Gastrocnemius medialis (tissue), 4 donors: ENCODE measurements around the gene CPLX3. TPM values are rescaled to one million over a fixed set of nuclear protein-coding genes. Genes with fewer than 3 reads are reported as not detected.

Experiments
- ATAC-seq, 2 donors: fragments of 150-250 bp; one replicate each; pipeline ENCODE4 v1.9.1; 2016
- DNase-seq, 2 donors: peaks; one replicate each; pipeline ENCODE4 v3.0.0-alpha.2; 2019
- H3K27ac ChIP-seq, 4 donors: fragments of 200-600 bp; sonication (generic); 1 replicate in 1 of 4; 2 replicates in 3 of 4; pipeline ENCODE4 v1.5.1; 2016 to 2018; ENCODE audit warnings: mild to moderate bottlenecking in 2 of 4, moderate library complexity in 1 of 4
- H3K27me3 ChIP-seq, 3 donors: fragments of 200-600 bp; sonication (generic) in 2 of 3; 1 replicate in 1 of 3; 2 replicates in 2 of 3; pipeline versions ENCODE4 v1.5.1 to v1.6.0; 2016 to 2019; ENCODE audit warnings: mild to moderate bottlenecking in 1 of 3, moderate library complexity in 1 of 3
- H3K36me3 ChIP-seq, 2 donors: fragments of 200-600 bp; sonication (generic) in 1 of 2; one replicate each; pipeline ENCODE4 v1.5.1; 2017 to 2018
- H3K4me1 ChIP-seq, 2 donors: fragments of 200-600 bp; sonication (generic) in 1 of 2; one replicate each; pipeline ENCODE4 v1.5.1; 2016 to 2017; ENCODE audit warnings: mild to moderate bottlenecking in 2 of 2
- H3K4me3 ChIP-seq, 4 donors: fragments of 200-600 bp; sonication (generic) in 3 of 4; 1 replicate in 1 of 4; 2 replicates in 3 of 4; pipeline ENCODE4 v1.5.1; 2016 to 2019; ENCODE audit warnings: mild to moderate bottlenecking in 2 of 4
- H3K9me3 ChIP-seq, 3 donors: fragments of 200-600 bp; sonication (generic) in 2 of 3; 1 replicate in 1 of 3; 2 replicates in 2 of 3; pipeline ENCODE4 v1.5.1; 2016 to 2019
- POLR2A ChIP-seq, 2 donors: fragments of 450-650 bp; IDR thresholded peaks; one replicate each; pipeline ENCODE4 v1.6.1; 2017; ENCODE audit warnings: antibody characterized with exemption in 2 of 2, mild to moderate bottlenecking in 2 of 2, moderate library complexity in 2 of 2
- in situ Hi-C, 4 donors: fragments of 200-750 bp; cut with MboI; loops; one replicate each; pipeline versions ENCODE4 v1.15.0 to v1.8.0; 2017; ENCODE audit warnings: low sequenced_read_pairs in 4 of 4
- intact Hi-C: fragments of 100-400 bp; cut with DNase I; formaldehyde crosslinking; loops from one replicate; pipeline ENCODE4 v1.15.1; 2023; ENCODE audit warnings: low total_unique reads
- total RNA-seq, 4 donors: library from RNA; depleted of rRNA; stranded (reverse); fragments of >200 nt; gene quantifications; one replicate each; pipeline versions ENCODE4 v1.1.0 to v1.2.3, GENCODE V29; 2016
- TF ChIP-seq, protein P1 (sequence below), 5 experiments: fragments of 450-650 bp in 3 of 5; fragments of 200-600 bp in 2 of 5; sonication (generic) in 2 of 5; IDR thresholded peaks in 4 of 5; conservative IDR thresholded peaks in 1 of 5; 1 replicate in 4 of 5; 2 replicates in 1 of 5; pipeline ENCODE4 v1.5.1; 2016 to 2019; ENCODE audit warnings: antibody characterized with exemption in 5 of 5, mild to moderate bottlenecking in 3 of 5, moderate library complexity in 3 of 5

CPLX3 gene
- total RNA-seq, 4 donors from 2014 or later = not detected

GRCh38 chr15:74815121-74815934, 11.1 kb upstream of the CPLX3 start:
- ATAC-seq = no peak
- Histone ChIP-seq H3K4me3 (no peak overlapping the region), H3K27me3 (no peaks in the 10 kb centered on the region), H3K4me1 (peaks cover 5 to 6% of the 10 kb centered on the region in 2 donors), H3K36me3 (no peaks in the 10 kb centered on the region), H3K27ac (no peak overlapping the region), H3K9me3 (no peaks in the 10 kb centered on the region)
- TF ChIP-seq POLR2A (IDR thresholded peaks at IDR 0.05) = no peak
- TF ChIP-seq, protein P1, sequence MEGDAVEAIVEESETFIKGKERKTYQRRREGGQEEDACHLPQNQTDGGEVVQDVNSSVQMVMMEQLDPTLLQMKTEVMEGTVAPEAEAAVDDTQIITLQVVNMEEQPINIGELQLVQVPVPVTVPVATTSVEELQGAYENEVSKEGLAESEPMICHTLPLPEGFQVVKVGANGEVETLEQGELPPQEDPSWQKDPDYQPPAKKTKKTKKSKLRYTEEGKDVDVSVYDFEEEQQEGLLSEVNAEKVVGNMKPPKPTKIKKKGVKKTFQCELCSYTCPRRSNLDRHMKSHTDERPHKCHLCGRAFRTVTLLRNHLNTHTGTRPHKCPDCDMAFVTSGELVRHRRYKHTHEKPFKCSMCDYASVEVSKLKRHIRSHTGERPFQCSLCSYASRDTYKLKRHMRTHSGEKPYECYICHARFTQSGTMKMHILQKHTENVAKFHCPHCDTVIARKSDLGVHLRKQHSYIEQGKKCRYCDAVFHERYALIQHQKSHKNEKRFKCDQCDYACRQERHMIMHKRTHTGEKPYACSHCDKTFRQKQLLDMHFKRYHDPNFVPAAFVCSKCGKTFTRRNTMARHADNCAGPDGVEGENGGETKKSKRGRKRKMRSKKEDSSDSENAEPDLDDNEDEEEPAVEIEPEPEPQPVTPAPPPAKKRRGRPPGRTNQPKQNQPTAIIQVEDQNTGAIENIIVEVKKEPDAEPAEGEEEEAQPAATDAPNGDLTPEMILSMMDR (IDR thresholded peaks at IDR 0.05 in 4 of 5, conservative IDR thresholded peaks at IDR 0.05 in 1 of 5) = no peak
- in situ Hi-C loops (no loop called here), intact Hi-C loops (no loop called here)
- DNase-seq = no peak

DNA sequence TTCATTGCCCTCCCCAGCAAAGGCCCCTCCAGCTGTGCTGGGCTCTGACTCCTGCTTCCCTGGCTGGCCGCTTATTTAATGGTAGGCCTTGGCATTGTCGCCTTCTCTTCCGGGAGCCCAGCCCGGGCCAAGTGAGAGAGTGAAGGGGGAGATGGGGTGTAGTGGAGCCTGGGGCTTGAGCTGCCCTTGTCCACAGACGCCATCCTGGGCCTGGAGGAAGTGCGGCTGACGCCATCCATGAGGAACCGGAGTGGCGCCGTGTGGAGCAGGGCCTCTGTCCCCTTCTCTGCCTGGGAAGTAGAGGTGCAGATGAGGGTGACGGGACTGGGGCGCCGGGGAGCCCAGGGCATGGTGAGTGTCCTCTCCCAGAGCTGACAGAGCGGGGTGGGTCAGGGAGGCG, 10.5 kb upstream of the CPLX3 start:
- ATAC-seq = no peak
- in situ Hi-C loops = no loop called here
- no peak for DNase-seq
- intact Hi-C loops = no loop called here
- Histone ChIP-seq H3K4me3 (no peak overlapping the region), H3K9me3 (no peaks in the 10 kb centered on the region), H3K36me3 (no peaks in the 10 kb centered on the region), H3K27me3 (no peaks in the 10 kb centered on the region), H3K4me1 (peaks cover 5 to 6% of the 10 kb centered on the region in 2 donors), H3K27ac (no peak overlapping the region)
- no peak for TF ChIP-seq POLR2A (IDR thresholded peaks at IDR 0.05)

GRCh38 chr15:74816624-74817369, 9.6 kb upstream of the CPLX3 start:
- Histone ChIP-seq H3K36me3 (no peaks in the 10 kb centered on the region), H3K27me3 (no peaks in the 10 kb centered on the region), H3K27ac (peak overlapping the region; percentile 59 to 82 (median 68)), H3K4me1 (peaks cover 5 to 6% of the 10 kb centered on the region in 2 donors), H3K9me3 (no peaks in the 10 kb centered on the region), H3K4me3 (no peak overlapping the region)
- in situ Hi-C loops = no loop called here
- ATAC-seq = no peak
- no peak for TF ChIP-seq POLR2A (IDR thresholded peaks at IDR 0.05)
- TF ChIP-seq, protein P1 (IDR thresholded peaks at IDR 0.05 in 4 of 5, conservative IDR thresholded peaks at IDR 0.05 in 1 of 5) = no peak
- DNase-seq = no peak
- intact Hi-C loops = loop anchor here (1.0 kb wide), 1 partner anchor 85 kb away; no protein-coding TSS in a partner anchor

GRCh38 chr15:74817370-74817737, 9.1 kb upstream of the CPLX3 start:
- Histone ChIP-seq H3K9me3 (no peaks in the 10 kb centered on the region), H3K4me1 (peaks cover 5 to 6% of the 10 kb centered on the region in 2 donors), H3K4me3 (no peak overlapping the region), H3K27me3 (no peaks in the 10 kb centered on the region), H3K36me3 (no peaks in the 10 kb centered on the region), H3K27ac (peak overlapping the region; percentile 59 to 82 (median 68))
- DNase-seq (peak; percentile 80 to 84), ATAC-seq (peak; percentile 94 to 95)
- no peak for TF ChIP-seq POLR2A (IDR thresholded peaks at IDR 0.05)
- TF ChIP-seq, protein P1 (IDR thresholded peaks at IDR 0.05 in 4 of 5, conservative IDR thresholded peaks at IDR 0.05 in 1 of 5) = peak in 4 of 5 experiments; percentile 8 to 59 (median 52)
- intact Hi-C loops (loop anchor here (1.0 kb wide), 1 partner anchor 84 kb away; no protein-coding TSS in a partner anchor), in situ Hi-C loops (no loop called here)

DNA sequence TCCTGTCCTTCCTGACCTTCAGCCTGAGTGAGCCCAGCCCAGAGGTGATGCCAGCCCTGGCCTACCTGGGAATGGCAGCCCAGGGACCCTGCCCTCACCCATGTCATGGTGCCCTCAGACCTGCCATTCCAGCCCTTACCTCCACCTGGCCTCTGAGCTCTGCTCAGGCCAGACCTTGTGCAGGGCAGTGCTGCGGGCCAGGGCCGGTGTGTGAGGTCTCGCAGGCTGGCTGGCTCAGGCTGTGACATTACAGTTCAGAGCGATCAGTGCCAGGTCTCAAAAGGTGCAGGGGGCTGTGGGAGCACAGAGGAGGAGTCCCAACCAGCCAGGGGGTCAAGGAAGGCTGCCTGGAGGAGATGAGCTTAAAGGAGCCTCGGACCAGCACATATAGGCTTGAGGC, 6.4 kb upstream of the CPLX3 start:
- H3K27ac ChIP-seq = no peak overlapping the region
- no peaks in the 10 kb centered on the region for H3K36me3 ChIP-seq
- H3K4me3 ChIP-seq = no peak overlapping the region
- no peaks in the 10 kb centered on the region for H3K27me3 ChIP-seq
- H3K4me1 ChIP-seq = peaks cover 2 to 5% of the 10 kb centered on the region in 2 donors
- intact Hi-C loops (no loop called here), in situ Hi-C loops (no loop called here)
- no peak for TF ChIP-seq POLR2A (IDR thresholded peaks at IDR 0.05)
- TF ChIP-seq, protein P1 (IDR thresholded peaks at IDR 0.05 in 4 of 5, conservative IDR thresholded peaks at IDR 0.05 in 1 of 5) = no peak
- H3K9me3 ChIP-seq = no peaks in the 10 kb centered on the region
- DNase-seq (no peak), ATAC-seq (no peak)
